Measurements from ENCODE around the gene SPATA2L. TPM values are rescaled to one million over a fixed set of nuclear protein-coding genes. Genes with fewer than 3 reads are reported as not detected.

Gene SPATA2L
- total RNA-seq, 1 donor from 2014 or later, result 7.5 TPM

- H3K4me3 Mint-ChIP-seq (ENCODE audit: unreplicated experiment), result no peak overlapping the region
- TF ChIP-seq CTCF (IDR thresholded peaks at IDR 0.05; ENCODE audit: unreplicated experiment), result no peak
- no peak overlapping the region for H3K27ac Mint-ChIP-seq (ENCODE audit: unreplicated experiment)
- H3K36me3 Mint-ChIP-seq (ENCODE audit: low read depth, unreplicated experiment), result no peaks in the 10 kb centered on the region
- peaks cover 3% of the 10 kb centered on the region for H3K27me3 Mint-ChIP-seq (ENCODE audit: unreplicated experiment)
- DNase-seq (ENCODE audit: low spot score), result no peak
- H3K9me3 Mint-ChIP-seq (ENCODE audit: unreplicated experiment), result no peaks in the 10 kb centered on the region
- no peaks in the 10 kb centered on the region for H3K4me1 Mint-ChIP-seq (ENCODE audit: unreplicated experiment)
Measured at GRCh38 chr16:89710709-89711564, 9.4 kb upstream of the SPATA2L start.

- peaks cover 2% of the 10 kb centered on the region for H3K27me3 Mint-ChIP-seq (ENCODE audit: unreplicated experiment)
- no peaks in the 10 kb centered on the region for H3K36me3 Mint-ChIP-seq (ENCODE audit: low read depth, unreplicated experiment)
- no peaks in the 10 kb centered on the region for H3K4me1 Mint-ChIP-seq (ENCODE audit: unreplicated experiment)
- H3K27ac Mint-ChIP-seq (ENCODE audit: unreplicated experiment), result no peak overlapping the region
- peak overlapping the region; percentile 15 for H3K4me3 Mint-ChIP-seq (ENCODE audit: unreplicated experiment)
- TF ChIP-seq CTCF (IDR thresholded peaks at IDR 0.05; ENCODE audit: unreplicated experiment), result no peak
- no peaks in the 10 kb centered on the region for H3K9me3 Mint-ChIP-seq (ENCODE audit: unreplicated experiment)
- no peak for DNase-seq (ENCODE audit: low spot score)
Measured at GRCh38 chr16:89709716-89710432, 8.4 kb upstream of the SPATA2L start.

GRCh38 chr16:89709166-89709565 lies 7.7 kb upstream of the SPATA2L start:
- TF ChIP-seq CTCF (IDR thresholded peaks at IDR 0.05; ENCODE audit: unreplicated experiment), result no peak
- Mint-ChIP-seq H3K4me3 (ENCODE audit: unreplicated experiment) (no peak overlapping the region), H3K36me3 (ENCODE audit: low read depth, unreplicated experiment) (no peaks in the 10 kb centered on the region), H3K4me1 (ENCODE audit: unreplicated experiment) (no peaks in the 10 kb centered on the region), H3K27me3 (ENCODE audit: unreplicated experiment) (peaks cover 2% of the 10 kb centered on the region), H3K27ac (ENCODE audit: unreplicated experiment) (no peak overlapping the region), H3K9me3 (ENCODE audit: unreplicated experiment) (no peaks in the 10 kb centered on the region)
- DNase-seq (ENCODE audit: low spot score), result no peak

GRCh38 chr16:89708481-89708931 lies 7.0 kb upstream of the SPATA2L start:
- Mint-ChIP-seq H3K36me3 (ENCODE audit: low read depth, unreplicated experiment) (no peaks in the 10 kb centered on the region), H3K9me3 (ENCODE audit: unreplicated experiment) (no peaks in the 10 kb centered on the region), H3K27ac (ENCODE audit: unreplicated experiment) (no peak overlapping the region), H3K27me3 (ENCODE audit: unreplicated experiment) (peaks cover 3% of the 10 kb centered on the region), H3K4me1 (ENCODE audit: unreplicated experiment) (no peaks in the 10 kb centered on the region), H3K4me3 (ENCODE audit: unreplicated experiment) (no peak overlapping the region)
- TF ChIP-seq CTCF (IDR thresholded peaks at IDR 0.05; ENCODE audit: unreplicated experiment), result no peak
- no peak for DNase-seq (ENCODE audit: low spot score)

- Mint-ChIP-seq H3K36me3 (ENCODE audit: low read depth, unreplicated experiment) (no peaks in the 10 kb centered on the region), H3K4me3 (ENCODE audit: unreplicated experiment) (no peak overlapping the region), H3K27me3 (ENCODE audit: unreplicated experiment) (peaks cover 7% of the 10 kb centered on the region), H3K4me1 (ENCODE audit: unreplicated experiment) (no peaks in the 10 kb centered on the region), H3K9me3 (ENCODE audit: unreplicated experiment) (no peaks in the 10 kb centered on the region), H3K27ac (ENCODE audit: unreplicated experiment) (no peak overlapping the region)
- no peak for DNase-seq (ENCODE audit: low spot score)
- TF ChIP-seq CTCF (IDR thresholded peaks at IDR 0.05; ENCODE audit: unreplicated experiment), result no peak
Measured at GRCh38 chr16:89707695-89708094, 6.2 kb upstream of the SPATA2L start.

All from endothelial cell (in vitro differentiated cells).